OCI-LY1 (cell line): ENCODE measurements around the gene PNPLA7.

Source experiments
- H2AFZ ChIP-seq: fragments of 200-600 bp; sonication (generic), shearing (Covaris generic); 2 replicates; pipeline ENCODE4 v1.6.0; 2014; ENCODE audit warnings: antibody characterized with exemption, mild to moderate bottlenecking, low read length
- H3F3A ChIP-seq: fragments of 200-600 bp; sonication (generic), shearing (Covaris generic); 2 replicates; pipeline ENCODE4 v1.6.0; 2014; ENCODE audit warnings: mild to moderate bottlenecking, antibody characterized with exemption, low read length, moderate library complexity; ENCODE audit not compliant: insufficient read depth
- H3K27ac ChIP-seq: fragments of 200-600 bp; sonication (generic); 2 replicates; pipeline ENCODE4 v1.5.1; 2014; ENCODE audit warnings: low read length, mixed run types, mild to moderate bottlenecking, low read depth; ENCODE audit not compliant: poor library complexity, severe bottlenecking
- H3K27me3 ChIP-seq: fragments of 200-600 bp; sonication (generic); 2 replicates; pipeline ENCODE4 v1.6.0; 2014; ENCODE audit warnings: antibody characterized with exemption, mild to moderate bottlenecking, low read length, moderate library complexity; ENCODE audit not compliant: insufficient read depth
- H3K36me3 ChIP-seq: fragments of 200-600 bp; sonication (generic); 2 replicates; pipeline ENCODE4 v1.6.1; 2014; ENCODE audit warnings: mild to moderate bottlenecking, antibody characterized with exemption, low read length, moderate library complexity, mixed read lengths; ENCODE audit not compliant: insufficient read depth
- H3K4me1 ChIP-seq: fragments of 200-600 bp; sonication (generic); 2 replicates; pipeline ENCODE4 v1.5.1; 2014; ENCODE audit warnings: mild to moderate bottlenecking, low read length, moderate library complexity; ENCODE audit not compliant: insufficient read depth, severe bottlenecking
- H3K4me2 ChIP-seq: fragments of 200-600 bp; sonication (generic), shearing (Covaris generic); 2 replicates; pipeline ENCODE4 v1.6.1; 2014; ENCODE audit warnings: low read length
- H3K4me3 ChIP-seq: fragments of 200-600 bp; sonication (generic); 2 replicates; pipeline ENCODE4 v1.5.1; 2014; ENCODE audit warnings: low read length, low read depth, mild to moderate bottlenecking, mixed read lengths; ENCODE audit not compliant: poor library complexity, severe bottlenecking
- H3K79me2 ChIP-seq: fragments of 200-600 bp; shearing (Covaris generic); 2 replicates; pipeline ENCODE4 v1.6.1; 2016; ENCODE audit warnings: mixed run types, low read length, mixed read lengths; ENCODE audit not compliant: insufficient read depth
- H3K9ac ChIP-seq: fragments of 200-600 bp; sonication (generic), shearing (Covaris generic); 2 replicates; pipeline ENCODE4 v1.6.1; 2014; ENCODE audit warnings: mild to moderate bottlenecking, low read length, mixed read lengths
- H3K9me2 ChIP-seq: fragments of 200-600 bp; sonication (generic), shearing (Covaris generic); 2 replicates; pipeline ENCODE4 v1.6.1; 2014; ENCODE audit warnings: low read depth, mild to moderate bottlenecking, low read length, mixed read lengths
- H3K9me3 ChIP-seq: fragments of 200-600 bp; shearing (Covaris generic); 2 replicates; pipeline ENCODE4 v1.6.1; 2014; ENCODE audit warnings: low read length, mixed read lengths
- H4K20me1 ChIP-seq: fragments of 200-600 bp; sonication (generic), shearing (Covaris generic); 2 replicates; pipeline ENCODE4 v1.6.0; 2016; ENCODE audit warnings: mild to moderate bottlenecking, low read length; ENCODE audit not compliant: insufficient read depth
- EZH2 ChIP-seq: fragments of 200-600 bp; sonication (generic), shearing (Covaris generic); IDR thresholded peaks from 2 replicates; pipeline ENCODE4 v1.8.0; 2017; ENCODE audit warnings: borderline replicate concordance, mixed run types, mild to moderate bottlenecking, antibody characterized with exemption, low read length, moderate library complexity, mixed read lengths
- TF ChIP-seq, protein P1 (sequence below): fragments of 200-600 bp; sonication (generic), shearing (Covaris generic); IDR thresholded peaks from 2 replicates; pipeline ENCODE4 v1.5.1; 2017; ENCODE audit warnings: mild to moderate bottlenecking, antibody characterized with exemption, low read length, moderate library complexity, mixed read lengths

The PNPLA7 gene

DNA sequence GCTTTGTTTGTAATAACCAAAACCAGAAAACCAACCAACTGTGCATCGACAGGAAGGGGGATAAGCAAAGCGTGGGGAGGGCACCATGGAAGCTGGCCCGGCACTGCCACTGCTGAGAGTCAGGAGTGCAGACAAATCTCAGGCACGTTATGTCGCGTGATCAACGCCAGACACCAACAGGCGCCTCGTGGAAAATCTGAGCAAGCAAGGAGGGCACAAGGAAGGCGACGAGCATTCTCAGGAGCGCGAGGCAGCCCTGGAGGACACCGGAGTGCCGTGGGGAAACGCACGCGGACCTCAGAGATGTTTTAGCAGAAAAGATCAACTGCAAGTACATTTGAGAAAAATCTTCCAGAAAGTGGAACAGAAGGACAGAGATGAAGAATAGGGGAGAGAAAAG is 75.9 kb downstream of the PNPLA7 start:
- Histone ChIP-seq H3K9ac (no peak overlapping the region), H3K9me2 (no peaks in the 10 kb centered on the region), H3K4me3 (no peak overlapping the region), H3K27ac (no peak overlapping the region), H3K36me3 (no peaks in the 10 kb centered on the region), H3K79me2 (no peaks in the 10 kb centered on the region), H4K20me1 (no peaks in the 10 kb centered on the region), H3K27me3 (no peaks in the 10 kb centered on the region; the same call in 1 of the 2 replicates), H3K4me1 (no peaks in the 10 kb centered on the region), H3F3A (no peaks in the 10 kb centered on the region), H3K4me2 (no peak overlapping the region), H3K9me3 (peaks cover 8% of the 10 kb centered on the region; the same call in 1 of the 2 replicates), H2AFZ (no peak overlapping the region)
- TF ChIP-seq, protein P1, sequence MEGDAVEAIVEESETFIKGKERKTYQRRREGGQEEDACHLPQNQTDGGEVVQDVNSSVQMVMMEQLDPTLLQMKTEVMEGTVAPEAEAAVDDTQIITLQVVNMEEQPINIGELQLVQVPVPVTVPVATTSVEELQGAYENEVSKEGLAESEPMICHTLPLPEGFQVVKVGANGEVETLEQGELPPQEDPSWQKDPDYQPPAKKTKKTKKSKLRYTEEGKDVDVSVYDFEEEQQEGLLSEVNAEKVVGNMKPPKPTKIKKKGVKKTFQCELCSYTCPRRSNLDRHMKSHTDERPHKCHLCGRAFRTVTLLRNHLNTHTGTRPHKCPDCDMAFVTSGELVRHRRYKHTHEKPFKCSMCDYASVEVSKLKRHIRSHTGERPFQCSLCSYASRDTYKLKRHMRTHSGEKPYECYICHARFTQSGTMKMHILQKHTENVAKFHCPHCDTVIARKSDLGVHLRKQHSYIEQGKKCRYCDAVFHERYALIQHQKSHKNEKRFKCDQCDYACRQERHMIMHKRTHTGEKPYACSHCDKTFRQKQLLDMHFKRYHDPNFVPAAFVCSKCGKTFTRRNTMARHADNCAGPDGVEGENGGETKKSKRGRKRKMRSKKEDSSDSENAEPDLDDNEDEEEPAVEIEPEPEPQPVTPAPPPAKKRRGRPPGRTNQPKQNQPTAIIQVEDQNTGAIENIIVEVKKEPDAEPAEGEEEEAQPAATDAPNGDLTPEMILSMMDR: no peak
- TF ChIP-seq EZH2: no peak

DNA sequence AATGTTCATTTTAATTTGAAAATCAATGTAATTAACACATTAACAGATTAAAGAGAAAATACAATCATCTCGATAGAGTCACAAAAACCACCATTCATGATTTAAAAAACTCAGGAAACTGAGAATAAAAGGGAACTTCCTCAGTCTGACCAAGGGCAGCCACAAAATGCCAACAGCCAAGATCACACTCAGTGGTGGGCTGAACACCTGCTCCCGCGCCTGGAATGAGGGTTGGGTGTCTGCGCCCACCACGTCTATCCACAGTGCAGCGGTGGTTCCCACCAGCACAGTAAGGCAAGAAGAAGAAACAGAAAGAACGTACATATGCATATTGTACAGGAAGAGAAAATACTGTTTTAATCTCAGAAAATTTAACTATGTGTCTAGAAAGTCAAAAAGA is 79.4 kb downstream of the PNPLA7 start:
- no peak overlapping the region for H3K9ac ChIP-seq
- TF ChIP-seq, protein P1: no peak
- TF ChIP-seq EZH2: no peak
- no peaks in the 10 kb centered on the region for H3K4me1 ChIP-seq
- no peak overlapping the region for H3K27ac ChIP-seq
- no peaks in the 10 kb centered on the region for H3F3A ChIP-seq
- no peak overlapping the region for H3K4me2 ChIP-seq
- peaks cover under 1% of the 10 kb centered on the region; the same call in 1 of the 2 replicates for H3K9me3 ChIP-seq
- H3K36me3 ChIP-seq: no peaks in the 10 kb centered on the region
- no peak overlapping the region for H2AFZ ChIP-seq
- H3K4me3 ChIP-seq: no peak overlapping the region
- H4K20me1 ChIP-seq: no peaks in the 10 kb centered on the region
- H3K27me3 ChIP-seq: no peaks in the 10 kb centered on the region; the same call in 1 of the 2 replicates
- H3K79me2 ChIP-seq: no peaks in the 10 kb centered on the region
- H3K9me2 ChIP-seq: no peaks in the 10 kb centered on the region

DNA sequence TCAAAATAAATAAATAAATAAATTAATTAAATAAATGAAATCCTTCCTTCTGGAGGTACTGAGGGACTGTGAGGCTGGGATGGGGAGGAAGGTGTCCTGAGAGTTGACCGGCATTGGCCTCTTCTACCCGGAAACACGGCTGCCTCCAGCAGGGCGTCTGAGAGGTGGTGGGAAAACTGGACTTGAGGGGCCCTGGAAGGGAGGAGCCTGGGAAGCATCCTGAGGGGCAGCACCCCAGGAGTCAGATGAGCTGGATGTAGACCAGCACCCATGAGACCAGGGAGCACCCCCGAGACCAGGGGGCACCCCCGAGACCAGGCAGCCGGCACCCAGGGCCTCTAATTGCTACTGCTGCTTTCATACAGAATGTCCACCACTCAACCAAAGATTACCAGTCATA is 82.3 kb downstream of the PNPLA7 start:
- Histone ChIP-seq H3K79me2 (no peaks in the 10 kb centered on the region), H3K27me3 (no peaks in the 10 kb centered on the region; the same call in 1 of the 2 replicates), H3K36me3 (no peaks in the 10 kb centered on the region), H3K9ac (no peak overlapping the region), H4K20me1 (no peaks in the 10 kb centered on the region), H3K4me2 (no peak overlapping the region), H3K4me3 (no peak overlapping the region), H3K27ac (no peak overlapping the region), H2AFZ (no peak overlapping the region), H3K4me1 (no peaks in the 10 kb centered on the region), H3K9me3 (no peaks in the 10 kb centered on the region), H3F3A (no peaks in the 10 kb centered on the region), H3K9me2 (no peaks in the 10 kb centered on the region)
- no peak for TF ChIP-seq EZH2
- TF ChIP-seq, protein P1: no peak
